Activated CD4-positive, CD25-positive, alpha-beta regulatory T cell treated with anti-CD3 and anti-CD28 coated beads, Interleukin-2, amount 50 U/mL, for 72 hours (primary cell): ENCODE measurements around the gene EME1.
A peak's percentile ranks its signal among the peaks of the same experiment; 100 is the strongest.
"Not testable (repeated sequence)": the region's sequence is repeated elsewhere in the genome, so short reads cannot be mapped to it uniquely, and the experiment has no call there.

Source experiments
- DNase-seq: peaks from one replicate; pipeline ENCODE4 v3.0.0; 2021

The EME1 gene

GRCh38 chr17:50396261-50397110 is 23.5 kb downstream of the EME1 start:
- no peak for DNase-seq

DNA sequence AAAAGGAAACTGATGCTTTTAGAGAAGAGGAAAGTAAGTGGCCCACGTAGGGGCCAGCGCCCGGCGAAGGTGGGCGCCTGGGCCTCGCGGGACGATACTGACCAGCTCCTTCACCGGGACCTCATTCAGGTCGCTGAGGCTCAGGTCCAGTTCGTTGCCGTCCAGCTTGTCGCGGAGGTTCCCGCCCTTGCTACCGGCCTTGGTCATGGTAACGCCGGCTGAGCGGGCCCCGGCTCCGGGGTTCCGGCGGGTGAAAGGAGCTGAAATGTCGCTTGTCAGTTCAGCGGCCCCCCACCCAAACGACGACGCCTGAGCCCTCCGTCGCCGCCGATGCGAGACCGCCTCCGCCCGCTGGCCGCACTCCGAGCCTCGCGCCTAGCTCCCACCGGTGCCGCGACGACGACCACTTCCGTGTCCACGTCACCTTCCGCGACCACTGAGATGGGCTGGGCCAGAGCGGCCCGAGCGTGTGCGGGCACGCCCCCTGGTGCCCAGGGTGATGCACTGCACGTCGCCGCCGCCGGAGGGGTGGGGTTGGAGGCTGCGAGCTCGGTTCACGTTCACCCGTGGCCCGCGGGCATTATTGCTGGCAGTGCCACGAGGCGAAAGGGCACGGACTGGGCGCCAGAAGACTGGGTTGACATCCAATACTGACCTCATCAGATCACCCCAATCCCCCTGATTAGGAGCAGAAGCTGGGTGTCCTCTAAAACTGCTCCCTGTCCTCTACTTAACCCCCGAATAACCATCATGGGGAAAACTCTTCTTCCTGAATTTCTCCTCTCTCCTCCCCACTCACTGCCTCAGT is 24.3 kb downstream of the EME1 start, which contains the start of gene LRRC59:
TSS of gene LRRC59 (minus strand) at position 413 of the 808 bp plus-strand sequence. CDS start at position 207, 206 bp downstream.
- DNase-seq, result peak; percentile 97

GRCh38 chr17:50397919-50398285 is 24.9 kb downstream of the EME1 start:
- no peak for DNase-seq

- DNase-seq, result not testable (repeated sequence)
Measured at GRCh38 chr17:50398672-50399071, 25.6 kb downstream of the EME1 start.

- not testable (repeated sequence) for DNase-seq
Measured at GRCh38 chr17:50399591-50399990, 26.6 kb downstream of the EME1 start.

DNA sequence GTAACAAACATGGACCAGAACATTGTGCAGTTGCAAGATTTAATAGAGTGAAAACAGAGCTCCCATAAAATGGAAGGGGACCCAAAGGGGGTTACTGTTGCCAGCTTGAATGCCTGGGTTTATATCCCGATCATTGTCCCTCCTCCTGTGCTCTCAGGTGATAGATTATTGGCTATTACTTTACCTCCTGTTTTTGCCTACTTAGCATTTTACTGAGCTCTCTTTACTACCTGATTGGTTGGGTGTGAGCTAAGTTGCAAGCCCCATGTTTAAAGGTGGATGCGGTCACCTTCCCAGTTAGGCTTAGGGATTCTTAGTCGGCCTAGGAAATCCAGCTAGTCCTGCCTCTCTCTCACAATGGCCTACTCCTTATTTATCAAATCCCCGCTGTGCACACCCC is 32.3 kb downstream of the EME1 start:
- not testable (repeated sequence) for DNase-seq

- DNase-seq, result no peak
Measured at GRCh38 chr17:50406578-50406977, 33.5 kb downstream of the EME1 start.

- no peak for DNase-seq
Measured at GRCh38 chr17:50407921-50408320, 34.9 kb downstream of the EME1 start.

- DNase-seq, result no peak
Measured at GRCh38 chr17:50412188-50412732, 39.2 kb downstream of the EME1 start.

- no peak for DNase-seq
Measured at GRCh38 chr17:50414808-50415207, 41.8 kb downstream of the EME1 start.

DNA sequence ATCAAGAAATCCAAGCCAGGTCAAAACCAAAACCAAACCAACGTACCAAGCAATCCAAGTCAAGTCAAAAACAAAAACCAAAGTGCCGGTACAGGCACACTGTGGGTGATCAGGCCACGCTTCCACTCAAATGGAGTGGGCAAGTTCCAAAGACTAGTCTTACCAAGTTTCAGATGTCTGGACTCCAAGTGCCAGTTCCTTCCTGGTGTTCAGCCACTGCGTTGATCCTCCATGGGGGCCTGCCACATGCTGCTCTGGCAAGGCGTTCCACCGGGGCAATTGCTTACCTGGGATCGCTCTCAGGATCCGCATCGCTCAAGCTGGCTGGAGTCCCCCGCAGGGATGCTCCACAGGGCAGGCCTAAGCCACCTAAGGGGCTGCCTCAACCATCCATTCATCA is 46.5 kb downstream of the EME1 start:
- DNase-seq, result not testable (repeated sequence)

DNA sequence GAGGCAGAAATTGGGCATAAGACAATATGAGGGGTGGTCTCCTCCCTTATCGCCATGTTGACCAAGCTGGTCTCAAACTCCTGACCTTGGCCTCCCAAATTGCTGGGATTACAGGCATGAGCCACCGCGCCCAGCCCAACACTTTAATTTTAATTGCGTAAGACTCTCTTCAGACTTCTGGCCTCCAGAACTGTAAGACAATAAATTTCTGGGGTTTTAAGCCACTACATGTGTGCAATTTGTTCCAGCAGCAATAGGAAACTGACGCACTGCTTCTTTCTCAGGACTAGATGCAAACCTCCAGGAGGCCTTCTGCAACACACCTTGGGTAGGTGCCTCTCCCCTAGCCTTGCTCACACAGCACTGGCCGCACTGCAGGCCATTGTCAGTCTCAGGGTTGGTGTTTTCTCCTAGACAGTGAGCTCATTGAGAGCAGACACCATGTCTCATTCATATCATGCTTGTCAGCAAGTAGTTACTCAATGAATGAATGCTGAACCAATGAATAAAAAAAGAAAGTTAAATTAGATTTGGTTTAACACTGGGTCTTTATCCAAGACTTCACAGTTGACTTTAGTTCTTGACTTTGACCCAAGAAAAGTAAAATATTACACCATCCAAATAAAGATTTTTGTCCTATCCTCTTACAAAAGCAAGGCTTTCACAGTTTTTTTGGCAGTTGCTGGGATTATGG is 47.5 kb downstream of the EME1 start:
- DNase-seq, result no peak

DNA sequence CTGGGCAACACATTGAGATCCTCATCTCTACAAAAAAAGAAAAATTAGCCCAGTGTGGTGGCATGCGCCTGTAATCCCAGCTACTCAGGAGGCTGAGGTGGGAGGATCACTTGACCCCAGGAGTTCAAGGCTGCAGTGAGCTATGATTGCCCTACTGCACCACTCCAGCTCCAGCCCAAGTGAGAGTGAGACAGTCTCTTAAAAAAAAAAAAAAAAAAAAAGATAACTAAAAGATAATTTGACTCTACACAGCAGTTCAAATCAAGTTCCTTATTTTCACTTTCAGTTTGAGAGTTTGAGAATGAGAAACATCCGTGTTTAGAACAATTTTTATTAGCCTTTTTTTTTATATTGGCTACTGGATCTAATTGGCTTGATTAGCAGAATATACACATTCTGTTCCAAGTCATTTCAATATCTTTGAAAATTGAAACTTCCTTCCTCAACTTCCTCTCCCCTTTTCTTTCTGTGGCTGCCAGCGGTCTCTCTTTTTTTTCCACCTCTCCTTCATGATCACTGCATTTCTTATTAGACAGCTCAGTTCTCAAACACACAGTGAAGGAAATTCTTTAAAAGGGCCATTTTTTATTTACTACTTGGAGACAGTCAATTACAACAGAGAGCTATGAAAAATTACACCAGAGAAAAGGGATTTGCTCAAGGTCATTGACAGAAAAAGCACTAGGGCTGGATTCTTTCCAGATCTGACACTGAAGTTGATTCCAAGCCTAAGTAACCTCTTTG is 48.5 kb downstream of the EME1 start:
- no peak for DNase-seq

DNA sequence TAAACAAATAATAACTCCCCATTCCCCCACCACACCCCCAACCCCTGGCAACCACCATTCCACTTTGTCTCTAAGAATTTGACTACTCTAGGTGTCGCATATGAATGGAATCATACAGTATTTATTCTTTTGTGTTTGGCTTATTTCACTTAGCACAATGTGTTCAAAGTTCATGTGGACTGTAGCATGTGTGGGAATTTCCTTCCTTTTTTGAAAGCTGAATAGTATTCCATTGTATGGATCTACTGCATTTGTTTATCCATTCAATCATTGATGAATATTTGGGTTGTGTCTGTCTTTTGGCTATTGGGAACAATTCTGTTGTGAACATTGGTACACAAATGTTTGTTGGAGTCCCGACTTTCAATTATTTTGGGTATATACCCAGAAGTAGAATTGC is 49.7 kb downstream of the EME1 start:
- no peak for DNase-seq

- no peak for DNase-seq
Measured at GRCh38 chr17:50423553-50424159, 50.6 kb downstream of the EME1 start.

DNA sequence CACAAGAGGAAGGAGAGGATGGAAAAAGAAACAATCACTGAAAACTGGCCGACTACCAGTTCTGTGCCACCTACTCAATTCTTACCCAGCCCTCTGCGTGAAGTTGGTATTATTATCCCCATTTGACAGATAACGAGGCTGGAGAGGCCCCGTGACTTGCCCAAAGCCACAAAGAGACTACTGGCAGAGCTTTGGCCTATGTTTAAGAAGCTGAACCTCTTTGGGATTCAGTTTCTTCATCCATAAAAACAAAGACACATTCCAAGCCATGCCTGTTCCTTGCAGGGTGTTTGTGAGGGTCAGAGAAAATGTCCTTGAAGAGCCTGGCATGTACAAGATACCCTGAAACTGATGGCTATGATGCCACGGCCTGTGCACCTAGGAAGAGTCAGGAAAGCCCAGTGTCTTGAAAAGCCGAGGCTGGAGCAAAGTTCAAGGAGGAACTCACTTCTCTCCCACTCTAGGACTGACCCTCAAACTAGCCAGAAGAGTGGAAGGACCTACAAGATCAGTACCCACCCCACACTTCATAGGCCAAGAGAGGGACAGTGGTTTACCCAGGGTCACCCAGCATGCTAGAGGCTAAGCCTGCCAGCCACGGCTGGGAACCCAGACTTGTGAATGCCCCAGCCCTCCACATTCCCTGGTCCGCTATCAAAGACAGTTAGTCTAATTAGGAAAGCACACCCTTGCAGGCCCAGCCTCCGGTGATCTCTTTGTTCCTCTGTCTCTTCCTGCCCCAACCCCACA is 51.4 kb downstream of the EME1 start:
- no peak for DNase-seq

GRCh38 chr17:50424996-50425681 is 52.1 kb downstream of the EME1 start:
- no peak for DNase-seq

- peak; percentile 71 for DNase-seq
Measured at GRCh38 chr17:50425682-50426471, 52.8 kb downstream of the EME1 start, which contains the start of gene ACSF2. ACSF2 (plus strand) TSS chr17:50426218; CDS start chr17:50426262, 44 bp downstream.

GRCh38 chr17:50426472-50426782 is 53.4 kb downstream of the EME1 start:
- DNase-seq, result no peak
